Erythroblast (primary cell): Measurements from ENCODE around the gene SLC39A11.

Experiments
- GATA1 ChIP-seq: IDR thresholded peaks from 2 replicates; pipeline ENCODE4 v1.6.1; 2011; ENCODE audit warnings: low read depth, mild to moderate bottlenecking, control low read depth, low read length, moderate library complexity
- POLR2A ChIP-seq: IDR thresholded peaks from 2 replicates; pipeline ENCODE4 v1.6.1; 2011; ENCODE audit warnings: mild to moderate bottlenecking, low read length

DNA sequence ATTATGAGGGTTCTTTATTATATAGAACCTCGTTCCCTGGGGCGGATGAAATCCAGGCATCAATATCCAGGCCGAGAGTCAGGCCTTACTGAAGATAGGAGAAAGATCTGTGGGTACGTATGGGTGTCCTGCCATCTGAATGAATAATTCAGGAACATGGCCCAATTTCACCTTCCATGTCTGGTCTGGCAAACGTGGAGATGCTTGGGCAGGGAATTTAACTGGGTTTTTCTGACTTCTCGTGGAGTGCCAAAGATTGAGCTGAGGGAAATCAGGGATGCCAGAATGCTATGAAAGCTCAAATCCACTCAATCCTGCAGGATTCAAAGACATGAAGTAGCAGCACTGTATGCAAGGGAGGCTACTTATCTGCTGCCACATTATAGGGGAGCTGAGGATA, 302.8 kb downstream of the SLC39A11 start:
- TF ChIP-seq POLR2A (no peak), GATA1 (no peak)
